NCI-H345 (cell line): ENCODE measurements around the gene POU6F2.
A peak's percentile ranks its signal among the peaks of the same experiment; 100 is the strongest.

Experiments used
- DNase-seq: peaks from one replicate; lab custom pipeline; 2025; lab: John Stamatoyannopoulos, UW

POU6F2 gene

DNA sequence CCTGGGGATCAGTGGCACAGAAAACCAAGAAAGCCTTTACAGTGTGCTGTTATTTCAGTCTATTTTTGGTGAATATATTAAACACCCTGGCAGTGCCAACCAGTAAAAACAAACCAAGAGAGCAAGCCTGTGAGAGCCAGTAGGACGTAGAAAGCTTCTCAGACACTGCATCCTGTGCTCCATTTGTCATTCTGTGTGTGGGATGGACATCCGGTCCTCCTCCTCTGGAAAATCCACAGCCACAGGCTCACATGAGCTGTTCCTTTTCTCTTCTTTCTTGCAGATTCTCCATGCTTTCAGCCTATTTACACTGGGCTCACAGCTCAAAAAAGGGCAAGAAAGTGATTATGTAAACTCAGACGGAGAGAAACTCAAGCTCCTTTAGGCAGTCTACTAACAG lies 468.8 kb downstream of the POU6F2 start:
- DNase-seq = no peak

DNA sequence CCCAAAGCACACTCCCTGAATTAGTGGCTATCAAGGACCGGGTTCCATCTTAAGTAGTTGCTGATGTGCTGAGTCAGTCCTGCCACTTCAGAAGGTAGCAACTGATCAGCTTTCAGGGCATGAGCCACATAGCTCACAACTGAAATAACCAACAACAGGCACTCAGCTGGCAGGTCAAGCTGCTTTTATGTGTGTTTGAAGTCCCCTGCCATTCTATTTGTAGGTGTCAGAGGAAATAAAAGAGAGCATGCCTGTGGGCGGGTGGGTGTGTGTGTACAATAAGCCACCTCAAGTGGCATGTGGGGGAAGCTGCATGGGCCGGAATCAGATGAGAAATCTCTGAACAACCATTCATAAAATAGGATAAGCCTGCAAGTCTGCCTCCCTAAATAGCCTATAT lies 474.2 kb downstream of the POU6F2 start:
- no peak for DNase-seq

DNA sequence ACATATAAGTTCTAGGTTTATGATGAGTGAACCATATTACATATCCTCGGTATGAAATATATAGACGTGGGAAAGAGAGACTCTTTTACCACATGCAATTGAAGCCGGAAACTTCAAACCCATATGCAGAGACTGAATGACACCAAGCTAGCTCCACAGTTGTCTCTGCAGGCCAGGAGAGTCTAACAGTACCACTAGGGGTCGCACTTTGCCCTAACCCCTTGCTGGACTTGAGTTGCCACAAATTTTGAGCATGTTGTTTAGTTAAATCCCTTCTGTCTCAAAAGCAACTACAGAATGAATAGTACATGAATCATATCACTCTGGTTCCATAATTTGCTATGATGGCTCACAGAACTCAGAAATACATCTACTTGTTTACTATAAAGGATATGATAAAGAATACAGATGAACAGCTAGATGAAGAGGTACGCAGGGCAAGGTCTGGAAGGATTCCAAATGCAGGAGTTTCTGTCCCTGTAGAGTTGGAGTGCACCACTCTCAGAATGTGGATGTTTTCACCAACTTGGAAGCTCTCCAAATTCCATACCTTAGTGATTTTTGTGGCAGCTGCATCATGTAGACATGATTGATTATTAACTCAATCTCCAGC lies 476.1 kb downstream of the POU6F2 start:
- DNase-seq = peak; percentile 18

DNA sequence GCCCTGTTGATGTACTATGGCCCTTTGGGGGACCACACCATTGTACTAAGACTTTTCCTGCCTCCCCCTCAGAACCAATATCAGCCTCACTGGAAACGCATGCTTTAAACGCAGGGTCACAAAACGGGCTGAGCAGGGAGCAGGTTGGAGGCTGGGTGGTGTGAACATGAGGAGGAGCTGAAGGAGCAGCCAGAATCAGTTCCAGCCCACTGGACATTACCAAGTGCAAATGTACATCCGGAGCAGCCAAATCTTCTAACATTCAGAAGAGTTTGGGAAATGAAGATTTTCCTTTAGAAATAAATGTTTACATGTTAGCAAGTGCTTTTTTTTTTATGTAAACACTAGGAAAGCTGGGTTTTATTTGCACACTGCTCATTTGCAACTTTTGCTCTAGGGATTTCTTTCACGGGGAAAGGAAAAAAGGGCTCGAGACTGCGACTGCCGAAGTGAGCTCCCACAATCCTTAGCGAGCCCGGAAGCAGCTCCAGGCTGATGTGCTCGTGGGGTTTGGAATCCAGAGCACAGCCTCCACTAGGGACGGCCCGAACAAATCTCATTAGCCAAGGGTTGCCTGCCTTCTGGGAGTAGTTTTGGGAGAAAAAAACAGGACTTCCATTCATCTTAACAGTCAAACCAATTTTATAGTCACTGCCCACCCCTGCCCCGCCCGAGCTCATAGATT lies 480.5 kb downstream of the POU6F2 start:
- DNase-seq = no peak

DNA sequence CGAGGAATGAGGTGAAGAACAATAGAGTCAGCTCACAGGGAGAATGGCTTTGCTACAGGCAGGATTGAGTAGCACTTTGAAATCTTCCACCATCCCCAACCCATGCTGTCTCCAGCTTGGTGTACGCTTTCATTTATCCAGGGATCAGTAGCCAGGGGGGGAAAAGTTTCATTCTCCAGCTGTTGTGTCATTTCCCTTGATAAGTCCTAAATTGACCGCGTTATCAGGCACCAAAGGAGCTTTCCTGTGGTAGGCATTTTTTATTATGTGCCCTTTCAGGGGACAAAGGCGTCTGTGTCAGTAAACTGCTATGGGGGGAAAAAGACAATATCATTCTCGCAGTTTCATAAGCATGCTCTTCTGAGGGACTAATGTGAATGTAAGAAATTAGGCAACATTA lies 481.9 kb downstream of the POU6F2 start:
- no peak for DNase-seq

DNA sequence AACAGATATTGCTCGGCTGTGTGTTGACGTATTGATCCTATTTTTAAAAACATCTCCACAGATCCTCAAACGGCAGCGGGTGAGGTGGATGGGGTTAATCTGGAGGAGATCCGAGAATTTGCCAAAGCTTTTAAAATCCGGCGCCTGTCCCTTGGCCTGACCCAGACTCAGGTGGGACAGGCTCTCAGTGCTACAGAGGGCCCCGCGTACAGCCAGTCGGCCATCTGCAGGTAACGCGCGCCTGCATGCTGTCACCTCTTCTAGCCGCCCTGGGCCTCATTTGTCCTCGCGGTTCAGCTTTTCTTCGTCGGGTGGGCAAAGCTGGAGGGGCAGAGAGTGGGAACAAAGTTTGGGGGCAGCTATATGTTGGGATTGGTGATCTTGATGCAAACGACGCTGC lies 482.8 kb downstream of the POU6F2 start:
- DNase-seq = no peak

DNA sequence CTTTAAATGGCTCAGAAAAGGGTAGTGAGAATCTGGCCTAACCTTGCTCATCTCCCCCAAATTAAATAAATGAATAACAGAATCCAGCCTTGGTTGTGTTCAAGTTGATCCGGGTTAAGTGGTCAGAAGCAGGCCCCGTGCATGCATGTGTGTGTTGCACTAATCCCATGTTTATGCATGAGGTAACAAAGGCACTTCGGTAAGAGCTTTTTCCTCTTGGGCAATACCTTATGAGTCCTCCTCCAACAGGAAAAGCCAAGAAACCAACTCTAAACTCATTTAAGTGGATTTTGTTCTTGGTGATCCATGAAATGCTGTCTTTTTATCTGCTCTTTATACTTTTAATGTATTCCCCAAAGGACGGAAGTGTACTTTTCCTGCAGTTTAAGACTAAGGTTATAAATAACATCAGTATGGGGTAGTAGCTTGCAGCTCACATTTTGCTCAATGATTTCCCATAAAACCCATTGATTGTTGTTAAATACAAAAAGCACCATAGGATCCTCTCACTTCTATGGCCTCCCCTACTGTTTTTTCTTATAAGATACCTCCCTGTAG lies 483.6 kb downstream of the POU6F2 start:
- DNase-seq = no peak

DNA sequence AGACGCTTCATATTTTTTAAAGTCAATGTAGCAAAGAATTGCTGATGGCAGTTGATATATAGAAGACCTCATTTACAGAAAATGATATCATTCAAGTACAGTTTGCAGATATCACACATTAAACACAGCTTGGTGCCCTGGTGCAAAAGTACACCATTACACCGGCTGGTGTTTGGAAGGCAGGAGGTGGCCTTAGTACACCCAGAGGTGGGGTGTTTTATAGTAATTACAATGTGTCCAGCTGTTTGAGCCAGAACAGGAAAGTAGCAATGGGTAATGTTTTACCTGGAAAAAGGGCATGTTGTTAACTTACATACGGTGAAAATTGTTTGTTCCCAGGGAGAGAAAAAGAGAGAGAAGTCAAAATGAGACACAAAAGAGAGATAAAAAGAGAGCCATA lies 485.5 kb downstream of the POU6F2 start:
- DNase-seq = no peak

DNA sequence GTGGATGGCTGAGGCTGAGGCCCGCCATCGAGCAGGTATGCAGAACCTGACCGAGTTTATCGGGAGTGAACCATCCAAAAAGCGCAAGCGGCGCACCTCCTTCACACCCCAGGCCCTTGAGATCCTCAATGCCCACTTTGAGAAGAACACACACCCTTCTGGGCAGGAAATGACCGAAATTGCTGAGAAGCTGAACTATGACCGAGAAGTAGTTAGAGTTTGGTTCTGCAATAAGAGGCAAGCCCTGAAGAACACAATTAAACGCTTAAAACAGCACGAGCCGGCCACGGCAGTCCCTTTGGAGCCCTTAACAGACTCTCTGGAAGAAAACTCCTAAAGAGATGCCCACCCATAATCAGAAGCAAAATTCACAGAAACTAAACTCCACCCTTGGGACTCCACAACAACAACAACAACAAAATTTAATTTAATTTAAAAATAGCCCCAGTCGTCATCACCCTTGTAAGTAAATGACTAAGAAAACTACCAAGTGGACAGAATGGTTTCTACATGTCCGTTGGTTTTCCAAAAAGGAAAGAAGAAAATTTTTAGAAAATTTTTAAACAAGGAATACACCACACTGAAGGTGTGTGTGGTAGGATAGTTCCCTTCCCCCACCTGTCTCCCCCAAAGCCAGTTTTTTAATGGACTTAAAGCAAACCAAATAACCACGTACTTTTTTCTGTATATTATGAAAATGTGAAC lies 486.8 kb downstream of the POU6F2 start:
- no peak for DNase-seq

DNA sequence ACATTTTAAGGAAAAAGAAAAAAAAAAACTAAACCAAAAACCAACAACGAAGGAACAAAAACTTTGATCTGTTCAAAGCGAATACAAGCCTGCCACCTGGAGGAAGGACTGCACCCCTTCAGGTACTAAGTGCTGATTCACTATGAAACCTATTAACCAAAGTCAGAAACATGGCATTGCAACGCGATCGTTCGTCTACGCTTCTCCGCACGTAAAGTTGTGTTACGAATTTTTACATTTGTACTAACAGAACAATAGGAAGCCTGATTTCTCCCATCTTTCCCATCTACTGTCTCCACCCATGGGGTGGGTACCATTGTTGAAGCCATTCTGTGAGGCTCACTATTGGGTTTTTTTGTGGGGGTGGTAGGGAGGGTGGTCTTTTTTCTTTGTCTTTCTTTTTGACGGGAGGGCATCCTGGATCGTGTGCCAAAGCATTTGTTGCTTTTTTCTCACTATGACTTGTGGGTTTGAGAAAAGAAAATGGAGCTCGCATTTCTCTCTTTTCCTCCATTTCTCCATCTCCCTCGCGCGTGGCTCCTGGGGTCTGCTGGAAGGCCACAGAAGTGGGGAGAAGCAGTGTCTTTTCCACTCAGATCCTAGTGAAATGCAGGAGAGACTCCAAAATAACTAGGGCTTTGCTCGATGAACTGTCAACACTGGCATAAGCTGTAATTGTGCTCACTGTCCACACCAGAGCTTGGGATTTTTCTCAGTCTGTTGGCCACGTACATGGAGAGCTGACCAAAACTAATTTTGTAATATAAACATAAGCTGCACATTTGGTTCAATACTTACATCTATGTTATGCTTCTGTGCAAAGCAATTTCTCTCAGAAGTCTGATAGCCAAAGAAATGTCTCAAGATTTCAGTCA lies 487.6 kb downstream of the POU6F2 start:
- DNase-seq = peak; percentile 60

DNA sequence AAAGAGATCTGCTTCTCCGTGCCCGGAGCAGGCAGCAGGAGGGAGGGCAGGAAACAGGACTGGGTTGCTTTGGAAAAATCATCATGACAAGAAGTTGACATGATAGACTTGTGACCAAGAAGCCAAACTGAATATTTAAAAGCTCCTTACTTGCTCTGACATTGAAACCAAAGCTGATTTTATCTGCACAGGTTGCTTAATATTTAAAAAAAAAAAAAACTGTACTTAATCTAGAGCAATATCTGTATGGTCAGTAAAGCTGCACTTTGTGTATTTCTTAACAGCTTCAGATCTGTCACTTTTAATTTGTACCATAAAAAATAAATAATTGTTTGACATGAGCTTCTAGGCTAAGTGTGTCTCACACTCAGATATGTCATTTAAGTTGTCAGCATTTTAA lies 490.6 kb downstream of the POU6F2 start:
- DNase-seq = no peak

DNA sequence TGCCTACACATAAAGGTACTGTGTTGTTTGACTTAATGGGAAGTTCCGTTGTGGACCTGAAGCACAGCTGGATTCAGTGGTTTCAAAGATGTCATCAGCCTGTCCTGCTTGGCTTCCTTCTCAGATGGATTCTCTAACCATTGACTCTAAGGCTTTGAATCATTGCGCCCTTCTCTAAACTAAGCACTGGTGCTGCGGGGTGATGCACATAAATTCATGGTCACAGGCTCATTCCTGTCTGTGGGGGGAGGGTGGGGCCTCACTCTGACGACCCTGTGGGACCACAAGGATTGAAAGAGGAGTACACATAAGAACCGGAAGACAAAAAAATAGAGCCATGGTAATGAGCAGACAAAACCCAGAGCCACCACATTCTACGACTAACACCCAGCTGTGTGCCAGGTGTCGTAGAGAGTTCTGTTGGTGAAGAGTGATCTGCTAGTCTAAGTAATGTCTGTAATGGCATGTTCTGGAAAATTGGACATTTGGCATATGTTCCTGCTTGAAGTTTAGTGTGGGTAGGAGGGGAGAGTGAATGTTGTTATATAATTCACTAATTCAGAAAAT lies 491.2 kb downstream of the POU6F2 start:
- no peak for DNase-seq

DNA sequence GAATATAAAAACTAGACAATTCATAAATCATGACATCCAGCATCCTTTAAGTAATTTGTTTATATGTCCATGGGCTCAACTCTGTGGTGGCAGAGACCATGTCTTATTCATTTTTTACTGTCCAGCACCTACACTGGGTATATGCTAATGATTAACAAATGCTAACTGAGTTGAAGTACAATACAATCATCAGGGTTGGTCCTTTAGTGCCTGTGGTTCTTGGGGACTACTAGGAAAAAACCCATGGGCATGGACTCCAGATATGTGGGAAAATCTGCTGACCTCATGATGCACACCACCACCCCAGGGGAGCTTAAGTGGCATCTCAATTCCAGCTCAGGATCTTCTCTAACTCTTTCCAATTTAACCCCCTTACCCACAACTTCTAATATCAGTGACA lies 503.2 kb downstream of the POU6F2 start:
- DNase-seq = no peak

DNA sequence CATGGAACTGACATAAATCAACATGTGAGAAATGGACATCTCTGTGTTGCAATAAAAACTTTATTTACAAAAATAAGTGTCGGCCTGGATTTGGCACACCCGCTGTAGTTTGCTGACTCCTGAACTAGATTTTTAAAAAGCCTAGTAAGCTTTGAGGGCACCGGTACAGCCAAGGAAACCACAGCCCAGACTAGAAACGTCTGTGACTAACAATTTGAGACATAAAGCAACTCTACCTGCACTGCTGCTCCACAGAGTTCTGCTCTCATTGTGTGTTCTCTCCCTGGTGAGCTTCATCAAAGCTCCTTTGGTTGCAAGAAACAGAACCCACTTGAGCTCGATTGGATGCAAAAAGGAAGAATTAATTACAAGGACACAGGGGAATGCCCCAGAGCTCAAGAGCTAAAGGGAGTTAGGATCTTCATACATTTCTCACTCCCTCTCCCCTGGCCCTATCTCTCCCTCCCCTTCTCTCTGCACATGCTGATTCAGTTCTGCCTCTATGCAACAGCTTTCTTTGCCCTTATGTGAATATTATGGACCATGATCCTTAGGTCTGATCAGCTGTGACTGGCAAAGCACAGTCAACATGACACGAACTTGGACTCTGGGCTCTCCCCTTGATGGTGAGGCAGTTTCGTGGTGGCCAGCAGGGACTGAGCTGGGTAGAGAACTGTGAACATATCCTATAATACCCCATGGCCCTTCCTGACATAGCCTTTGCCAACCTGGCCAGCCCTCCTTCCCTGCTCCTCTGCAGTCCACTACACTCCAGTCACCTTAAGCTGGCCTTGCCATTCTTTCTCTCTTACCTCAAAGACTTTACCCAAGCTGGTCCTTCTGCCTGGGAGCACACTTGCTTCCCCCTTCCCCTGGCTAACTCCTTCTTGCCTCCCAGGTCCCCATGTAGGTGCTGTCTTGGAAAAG lies 511.0 kb downstream of the POU6F2 start:
- DNase-seq = no peak

DNA sequence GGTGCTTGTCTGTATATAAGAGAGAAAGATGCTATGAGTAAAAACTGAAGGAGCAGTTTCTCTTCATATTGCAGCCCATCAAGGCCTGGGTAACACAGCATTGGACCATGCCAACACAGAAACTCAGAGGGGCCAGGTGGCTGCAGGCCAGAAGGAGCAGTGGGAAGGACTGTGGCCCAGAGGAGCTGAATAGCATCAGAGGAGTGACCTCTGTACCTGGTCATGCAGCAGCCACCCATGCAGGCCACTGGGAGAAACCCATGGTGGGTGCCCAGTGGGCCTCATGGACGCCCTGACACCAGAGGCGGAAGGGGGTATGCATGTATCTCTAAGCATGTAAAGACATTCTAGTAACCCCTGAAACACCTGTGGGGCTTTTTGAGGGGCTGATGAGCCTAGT lies 512.6 kb downstream of the POU6F2 start:
- DNase-seq = no peak

DNA sequence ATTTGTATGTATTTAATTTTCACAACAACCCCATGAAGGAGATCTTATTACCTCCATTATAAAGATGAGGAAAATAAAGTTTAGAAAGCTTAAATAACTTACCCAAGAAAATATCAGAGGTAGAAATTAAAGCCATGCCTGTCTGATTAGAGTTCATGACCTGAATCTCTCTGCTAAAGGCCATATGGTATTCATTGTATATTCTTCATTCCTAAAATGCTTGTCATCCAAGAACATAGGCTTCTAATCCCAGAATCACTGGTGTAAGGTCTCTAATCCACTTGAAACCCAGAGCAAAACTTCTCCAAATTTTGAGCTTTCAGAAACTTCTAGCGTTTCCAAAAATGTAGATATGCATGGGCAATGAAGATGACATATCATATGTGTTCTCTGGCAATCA lies 516.2 kb downstream of the POU6F2 start:
- DNase-seq = no peak

DNA sequence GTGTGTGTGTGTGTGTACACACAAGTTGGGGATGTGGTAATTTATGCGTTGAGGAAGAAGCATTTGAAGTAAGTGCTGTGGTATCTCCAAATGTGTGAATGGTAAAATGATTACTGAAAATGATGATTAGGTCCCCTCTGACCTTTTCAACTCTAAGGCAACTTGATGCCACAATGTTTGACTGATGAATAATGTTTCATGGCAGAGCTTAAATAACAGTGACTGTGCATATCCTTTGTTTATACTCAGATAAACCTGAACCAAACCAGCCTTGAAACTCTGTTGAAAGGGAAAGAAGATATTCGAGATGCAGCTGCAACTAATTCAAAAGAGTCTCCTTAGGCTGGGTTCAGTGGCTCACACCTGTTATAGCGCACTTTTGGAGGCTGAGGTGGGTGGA lies 523.6 kb downstream of the POU6F2 start:
- no peak for DNase-seq

DNA sequence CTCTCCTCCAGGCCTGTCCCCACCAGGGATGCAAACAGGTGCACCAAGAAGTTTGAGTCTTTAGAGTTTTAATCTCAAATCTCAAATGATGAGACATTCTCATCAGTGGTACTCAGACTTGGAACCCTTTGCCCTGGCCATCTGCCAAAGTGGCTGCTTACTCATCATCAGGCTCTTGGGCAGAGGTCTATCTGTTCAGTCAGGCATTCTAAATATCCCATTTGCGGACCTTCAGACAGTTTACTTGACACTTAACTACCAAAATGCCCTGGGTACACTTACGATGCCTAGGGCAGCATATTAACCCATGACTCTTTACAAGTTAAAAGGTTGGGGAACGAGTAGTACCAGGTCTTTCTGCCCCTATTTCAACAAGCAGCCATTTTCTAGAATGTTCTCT lies 527.3 kb downstream of the POU6F2 start:
- no peak for DNase-seq

DNA sequence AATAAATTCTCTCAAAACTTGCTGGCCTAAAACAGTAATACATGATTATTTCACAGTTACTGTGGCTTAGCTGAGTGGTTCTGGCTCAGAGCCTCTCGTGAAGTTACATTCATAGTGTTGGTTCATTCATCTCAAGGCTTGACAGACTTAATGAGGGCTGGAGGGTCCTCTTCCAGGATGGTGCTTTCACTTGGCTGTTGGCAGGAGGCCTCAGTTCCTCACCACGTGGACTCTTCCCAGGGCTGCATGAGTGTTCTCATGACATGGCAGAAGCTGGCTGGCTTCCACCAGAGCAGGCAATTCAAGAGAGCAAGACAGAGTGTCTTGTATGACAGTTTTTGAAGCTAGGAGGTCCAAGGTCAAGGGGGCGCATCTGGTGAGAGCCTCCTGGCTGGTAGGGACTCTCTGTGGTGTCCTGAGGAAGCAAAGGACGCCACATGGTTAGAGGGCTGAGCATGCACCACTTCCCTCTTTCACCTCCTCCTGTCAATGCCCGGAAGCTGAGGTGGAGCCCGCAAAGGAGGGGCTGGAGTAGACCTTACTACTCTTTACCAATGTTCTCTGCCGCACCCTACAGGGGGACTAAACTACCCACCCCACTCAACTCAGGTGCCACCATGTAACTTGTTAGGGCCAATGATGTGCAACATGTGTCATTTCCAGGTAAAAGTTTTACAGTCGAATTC lies 530.3 kb downstream of the POU6F2 start:
- peak; percentile 69 for DNase-seq

DNA sequence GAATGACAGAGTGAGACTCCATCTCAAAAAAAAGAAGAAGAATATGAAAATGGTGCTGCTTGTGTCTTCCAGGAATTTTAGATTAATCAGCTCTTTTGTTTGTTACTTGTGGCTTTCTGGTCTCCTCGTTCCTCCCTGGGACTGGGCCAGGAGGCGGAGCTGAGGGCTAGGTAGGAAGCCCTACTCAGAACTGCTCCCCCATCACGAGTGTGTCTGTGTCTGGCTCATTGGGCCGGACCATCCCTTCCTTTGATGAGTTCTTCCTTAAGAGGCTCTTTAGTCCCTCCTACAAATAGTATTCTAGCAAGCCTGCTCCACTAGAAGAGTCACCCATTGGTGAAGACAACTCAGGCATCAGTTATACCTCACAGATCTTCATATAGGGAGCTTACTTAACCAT lies 531.7 kb downstream of the POU6F2 start:
- no peak for DNase-seq
